ENCODE data around the gene MAEA.
"Not testable (repeated sequence)": the region's sequence is repeated elsewhere in the genome, so short reads cannot be mapped to it uniquely, and the experiment has no call there.

MAEA gene

GRCh38 chr4:1331591-1332353, 42.1 kb downstream of the MAEA start:
- TF ChIP-seq ZFX (IDR thresholded peaks at IDR 0.05), result no peak
- H3K27ac ChIP-seq, result no peak overlapping the region

GRCh38 chr4:1332686-1333085, 43.0 kb downstream of the MAEA start:
- TF ChIP-seq CTCF (conservative IDR thresholded peaks at IDR 0.05) (no peak), ZFX (IDR thresholded peaks at IDR 0.05) (no peak)
- H3K27ac ChIP-seq, result no peak overlapping the region

- TF ChIP-seq CTCF (conservative IDR thresholded peaks at IDR 0.05) (no peak), ZFX (IDR thresholded peaks at IDR 0.05) (no peak)
- H3K27ac ChIP-seq, result no peak overlapping the region
Observed at GRCh38 chr4:1333256-1333655, 43.6 kb downstream of the MAEA start.

GRCh38 chr4:1333851-1334578, 44.3 kb downstream of the MAEA start:
- not testable (repeated sequence) for H3K27ac ChIP-seq

- no peak overlapping the region for H3K27ac ChIP-seq
- TF ChIP-seq ZFX (IDR thresholded peaks at IDR 0.05) (no peak), CTCF (conservative IDR thresholded peaks at IDR 0.05) (no peak)
Observed at GRCh38 chr4:1334579-1334895, 44.8 kb downstream of the MAEA start.

- not testable (repeated sequence) for H3K27ac ChIP-seq
Observed at GRCh38 chr4:1335193-1335883, 45.6 kb downstream of the MAEA start.

- TF ChIP-seq CTCF (conservative IDR thresholded peaks at IDR 0.05) (no peak), ZFX (IDR thresholded peaks at IDR 0.05) (no peak)
- no peak overlapping the region for H3K27ac ChIP-seq
Observed at GRCh38 chr4:1336088-1336491, 46.4 kb downstream of the MAEA start.

GRCh38 chr4:1337376-1337831, 47.7 kb downstream of the MAEA start:
- no peak overlapping the region for H3K27ac ChIP-seq
- no peak for TF ChIP-seq ZFX (IDR thresholded peaks at IDR 0.05)
- no peak for TF ChIP-seq CTCF (conservative IDR thresholded peaks at IDR 0.05)

Measured in C4-2B (cell line).